Epithelial cell of proximal tubule (primary cell): ENCODE data around the gene GDPD4. TPM values are rescaled to one million over a fixed set of nuclear protein-coding genes. Genes with fewer than 3 reads are reported as not detected.
A peak's percentile ranks its signal among the peaks of the same experiment; 100 is the strongest.

ENCODE experiments used
- DNase-seq: peaks from one replicate; pipeline ENCODE4 v3.0.0-alpha.2; 2011; ENCODE audit warnings: low read depth
- H3K4me3 ChIP-seq: 2 replicates; pipeline ENCODE4 v1.5.1; 2011; ENCODE audit warnings: low read depth, mild to moderate bottlenecking, low read length
- total RNA-seq: library from RNA; depleted of rRNA; stranded (reverse); fragments of >200 nt; gene quantifications from 2 replicates; pipeline ENCODE4 v1.2.3, GENCODE V29; 2015
- TF ChIP-seq, protein P1 (sequence below): conservative IDR thresholded peaks from 2 replicates; pipeline ENCODE4 v1.5.1; 2012; ENCODE audit warnings: low read depth, mild to moderate bottlenecking, low read length

Gene GDPD4
- total RNA-seq, 1 donor from 2014 or later, result not detected

DNA sequence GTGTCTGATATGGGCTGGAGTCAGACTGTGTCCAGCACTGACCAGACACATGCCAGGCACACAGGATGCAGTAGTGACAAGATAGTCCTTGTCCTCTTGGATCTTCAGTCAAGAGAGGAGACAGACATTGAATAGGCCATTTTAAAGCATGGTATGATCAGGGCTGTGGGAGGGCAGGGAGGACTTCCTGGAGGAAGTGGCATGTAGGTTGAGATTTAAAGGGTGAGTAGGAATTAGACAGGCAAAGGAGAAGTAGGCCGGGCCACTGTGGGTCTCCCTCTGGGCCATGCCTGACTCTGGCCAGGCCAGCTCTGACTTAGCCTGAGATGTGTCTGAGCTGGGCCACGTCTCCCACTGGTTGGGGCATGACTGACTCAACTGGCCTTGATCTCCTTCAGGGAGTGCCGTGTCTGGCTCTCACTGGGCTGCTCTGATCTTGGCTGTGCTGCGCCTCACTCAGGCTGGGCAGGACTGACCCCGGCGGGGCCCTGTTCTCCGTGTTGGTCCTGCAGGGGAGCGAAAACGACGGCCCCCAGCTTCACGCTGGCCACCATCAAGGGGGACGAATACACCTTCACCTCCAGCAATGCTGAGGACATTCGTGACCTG lies 102.2 kb downstream of the GDPD4 start:
- H3K4me3 ChIP-seq, result no peak overlapping the region
- DNase-seq, result no peak
- TF ChIP-seq, protein P1, sequence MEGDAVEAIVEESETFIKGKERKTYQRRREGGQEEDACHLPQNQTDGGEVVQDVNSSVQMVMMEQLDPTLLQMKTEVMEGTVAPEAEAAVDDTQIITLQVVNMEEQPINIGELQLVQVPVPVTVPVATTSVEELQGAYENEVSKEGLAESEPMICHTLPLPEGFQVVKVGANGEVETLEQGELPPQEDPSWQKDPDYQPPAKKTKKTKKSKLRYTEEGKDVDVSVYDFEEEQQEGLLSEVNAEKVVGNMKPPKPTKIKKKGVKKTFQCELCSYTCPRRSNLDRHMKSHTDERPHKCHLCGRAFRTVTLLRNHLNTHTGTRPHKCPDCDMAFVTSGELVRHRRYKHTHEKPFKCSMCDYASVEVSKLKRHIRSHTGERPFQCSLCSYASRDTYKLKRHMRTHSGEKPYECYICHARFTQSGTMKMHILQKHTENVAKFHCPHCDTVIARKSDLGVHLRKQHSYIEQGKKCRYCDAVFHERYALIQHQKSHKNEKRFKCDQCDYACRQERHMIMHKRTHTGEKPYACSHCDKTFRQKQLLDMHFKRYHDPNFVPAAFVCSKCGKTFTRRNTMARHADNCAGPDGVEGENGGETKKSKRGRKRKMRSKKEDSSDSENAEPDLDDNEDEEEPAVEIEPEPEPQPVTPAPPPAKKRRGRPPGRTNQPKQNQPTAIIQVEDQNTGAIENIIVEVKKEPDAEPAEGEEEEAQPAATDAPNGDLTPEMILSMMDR, result no peak

- TF ChIP-seq, protein P1, result peak; percentile 44
- H3K4me3 ChIP-seq, result no peak overlapping the region
- no peak for DNase-seq
Observed at GRCh38 chr11:77198440-77198849, 103.0 kb downstream of the GDPD4 start.

DNA sequence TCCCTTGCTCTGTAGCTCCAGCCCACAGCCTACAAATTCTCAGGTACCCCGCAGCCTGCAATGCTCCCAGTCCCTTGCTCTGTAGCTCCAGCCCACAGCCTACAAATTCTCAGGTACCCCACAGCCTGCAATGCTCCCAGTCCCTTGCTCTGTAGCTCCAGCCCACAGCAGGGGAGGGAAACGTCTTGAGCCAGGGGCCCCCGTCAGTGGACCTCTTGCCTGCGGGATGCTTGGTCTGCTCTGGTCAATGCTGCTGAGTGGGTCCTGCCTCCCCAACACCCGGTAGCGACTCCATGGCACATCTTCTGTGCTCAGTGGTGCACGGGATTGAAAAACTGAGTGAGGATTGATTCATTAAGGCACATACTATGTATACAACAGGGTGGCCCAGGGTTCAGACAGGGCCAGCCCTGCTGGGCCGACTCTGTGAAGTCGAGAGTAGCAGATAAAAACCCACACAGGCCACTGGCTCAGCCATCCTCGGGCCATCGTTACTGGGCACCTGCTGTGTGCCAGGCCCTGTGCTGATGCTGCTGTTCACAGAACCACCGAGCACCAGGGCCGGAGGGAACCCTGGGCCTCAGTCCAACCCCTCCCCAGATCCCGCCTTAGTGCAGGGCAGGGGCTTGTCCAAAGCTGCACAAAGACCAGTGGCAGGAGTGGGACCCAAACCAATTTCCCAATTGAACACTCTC lies 103.7 kb downstream of the GDPD4 start:
- no peak overlapping the region for H3K4me3 ChIP-seq
- DNase-seq, result no peak
- TF ChIP-seq, protein P1, result no peak

GRCh38 chr11:77196961-77197360 lies 104.5 kb downstream of the GDPD4 start:
- no peak for DNase-seq
- no peak overlapping the region for H3K4me3 ChIP-seq
- TF ChIP-seq, protein P1, result no peak

GRCh38 chr11:77195071-77195755 lies 106.3 kb downstream of the GDPD4 start:
- DNase-seq, result no peak
- TF ChIP-seq, protein P1, result no peak
- no peak overlapping the region for H3K4me3 ChIP-seq

- no peak for DNase-seq
- TF ChIP-seq, protein P1, result no peak
Observed at GRCh38 chr11:77193911-77194830, 107.3 kb downstream of the GDPD4 start.

More at GRCh38 chr11:77193911-77194830, 107.3 kb downstream of the GDPD4 start:
- H3K4me3 ChIP-seq, result no peak overlapping the region
